DMS114 treated with DMSO at 0.1 percent for 48 hours (cell line): ENCODE data around the gene METTL16.

ENCODE experiments used
- DNase-seq: peaks from one replicate; lab custom pipeline; 2025; ENCODE audit not compliant: unreplicated experiment; lab: John Stamatoyannopoulos, UW

The METTL16 gene

GRCh38 chr17:2397247-2398171 is 114.2 kb downstream of the METTL16 start:
- DNase-seq = no peak

DNA sequence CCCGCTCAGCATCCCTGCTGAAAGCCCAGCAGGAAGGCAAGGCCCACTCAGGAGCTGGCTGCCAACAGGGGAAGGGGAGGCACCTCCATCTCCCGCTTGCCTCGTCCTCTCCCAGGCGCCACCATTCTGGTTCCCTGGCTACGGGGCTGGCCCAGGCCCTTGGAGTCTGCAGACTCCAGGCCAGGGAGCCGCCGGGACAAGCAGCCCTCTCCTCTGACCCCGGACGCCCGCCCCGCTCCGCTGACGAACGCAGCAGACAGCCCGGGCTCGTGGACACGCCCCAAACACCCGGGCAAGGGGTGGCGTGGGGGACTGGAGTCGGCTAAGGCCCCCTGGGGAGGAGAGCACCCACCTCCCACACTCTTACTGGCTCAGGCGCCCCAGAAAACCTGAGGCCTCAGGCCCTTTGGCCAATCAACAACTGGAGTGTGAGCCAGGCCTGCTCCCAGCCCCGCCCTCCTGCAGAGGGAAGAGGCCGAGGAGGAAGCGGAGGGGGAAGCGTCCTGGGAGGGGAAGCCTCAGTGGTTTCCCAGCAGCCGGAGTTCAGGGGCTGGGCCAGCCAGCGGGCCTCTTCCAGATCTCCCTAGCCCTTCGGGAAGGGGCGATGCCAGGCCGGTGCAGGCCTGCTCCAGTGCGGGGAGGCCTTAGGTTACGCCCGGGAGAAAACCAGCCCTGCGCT is 115.0 kb downstream of the METTL16 start:
- DNase-seq = peak; percentile 27

DNA sequence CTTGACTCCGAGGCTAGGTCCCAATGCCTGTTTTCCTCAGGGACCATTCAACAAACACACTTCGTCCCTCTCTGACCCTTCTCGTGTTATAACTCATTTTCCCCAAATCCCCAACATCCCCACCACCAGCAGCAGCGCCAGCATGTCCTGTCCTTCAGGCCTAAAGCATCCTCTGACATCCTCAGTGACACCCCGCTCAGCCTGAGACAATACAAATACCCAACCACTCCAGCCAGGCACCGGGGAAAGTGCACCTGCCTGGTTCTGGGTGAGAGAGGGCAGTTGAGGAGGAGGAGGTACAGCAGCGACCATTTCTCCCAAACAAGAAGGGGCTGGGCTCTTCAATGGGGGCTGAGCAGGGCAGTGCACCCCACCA is 115.5 kb downstream of the METTL16 start:
- no peak for DNase-seq

GRCh38 chr17:2395258-2396181 is 116.2 kb downstream of the METTL16 start:
- DNase-seq = no peak

DNA sequence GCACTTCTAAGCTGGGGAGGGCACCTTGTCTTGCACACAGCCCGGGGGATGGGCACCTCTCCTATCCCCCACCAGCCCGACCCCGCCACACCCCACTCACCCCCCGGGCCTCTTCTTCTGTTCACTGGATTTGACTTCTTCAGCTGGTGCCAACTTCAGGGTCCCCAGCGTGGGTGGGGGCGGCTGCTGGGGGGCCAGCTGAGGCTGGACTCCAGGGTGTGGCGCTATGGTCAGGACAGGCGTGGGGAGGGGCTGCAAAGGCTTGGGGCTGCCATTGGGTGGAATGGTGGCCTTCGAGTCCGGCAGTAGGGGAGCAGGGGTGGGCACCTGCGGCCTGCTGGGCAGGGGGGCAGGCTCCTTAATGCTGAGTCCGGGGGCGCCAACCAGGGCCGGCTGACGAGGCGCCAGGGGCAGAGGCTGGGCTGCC is 116.9 kb downstream of the METTL16 start:
- DNase-seq = no peak

GRCh38 chr17:2393954-2394749 is 117.5 kb downstream of the METTL16 start:
- DNase-seq = no peak

DNA sequence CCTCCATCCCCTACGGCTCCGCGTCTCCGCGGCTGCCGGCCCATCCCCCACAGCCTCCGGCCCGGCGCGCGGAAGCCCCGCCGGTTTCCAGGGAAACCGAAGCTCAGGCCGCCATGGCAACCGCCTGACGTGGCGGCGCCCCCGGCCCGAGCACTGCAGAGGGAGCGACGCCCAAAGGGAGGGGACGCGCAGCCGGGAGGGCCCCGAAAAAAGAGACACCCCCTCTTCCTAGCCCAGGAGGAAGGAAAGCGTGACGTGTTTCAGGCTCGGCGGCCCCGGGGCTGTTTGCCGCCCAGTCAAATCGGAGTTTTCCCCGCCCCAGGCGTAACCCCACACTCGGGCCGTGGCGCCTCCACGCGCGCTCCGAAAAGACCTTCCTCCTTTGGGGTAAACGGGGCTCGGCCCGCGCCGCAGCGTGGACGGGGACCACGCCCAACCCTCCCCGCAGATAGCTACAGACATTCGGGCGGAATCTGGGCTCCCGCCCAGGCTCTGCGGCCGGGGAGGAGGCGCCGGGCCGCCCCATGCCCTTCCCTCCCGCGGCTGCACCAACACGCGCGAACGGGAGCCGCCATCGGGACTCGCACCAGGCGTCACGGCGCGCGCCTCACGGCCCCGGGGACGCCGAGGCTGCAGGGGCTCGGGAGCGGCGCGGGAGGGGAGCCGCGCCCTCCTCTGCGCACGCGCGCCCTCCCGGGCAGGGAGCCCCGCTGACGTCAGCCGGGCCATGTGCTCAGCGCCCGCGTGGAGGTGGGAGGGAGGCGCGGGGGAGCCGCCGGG is 118.3 kb downstream of the METTL16 start:
- DNase-seq = peak; percentile 66

DNA sequence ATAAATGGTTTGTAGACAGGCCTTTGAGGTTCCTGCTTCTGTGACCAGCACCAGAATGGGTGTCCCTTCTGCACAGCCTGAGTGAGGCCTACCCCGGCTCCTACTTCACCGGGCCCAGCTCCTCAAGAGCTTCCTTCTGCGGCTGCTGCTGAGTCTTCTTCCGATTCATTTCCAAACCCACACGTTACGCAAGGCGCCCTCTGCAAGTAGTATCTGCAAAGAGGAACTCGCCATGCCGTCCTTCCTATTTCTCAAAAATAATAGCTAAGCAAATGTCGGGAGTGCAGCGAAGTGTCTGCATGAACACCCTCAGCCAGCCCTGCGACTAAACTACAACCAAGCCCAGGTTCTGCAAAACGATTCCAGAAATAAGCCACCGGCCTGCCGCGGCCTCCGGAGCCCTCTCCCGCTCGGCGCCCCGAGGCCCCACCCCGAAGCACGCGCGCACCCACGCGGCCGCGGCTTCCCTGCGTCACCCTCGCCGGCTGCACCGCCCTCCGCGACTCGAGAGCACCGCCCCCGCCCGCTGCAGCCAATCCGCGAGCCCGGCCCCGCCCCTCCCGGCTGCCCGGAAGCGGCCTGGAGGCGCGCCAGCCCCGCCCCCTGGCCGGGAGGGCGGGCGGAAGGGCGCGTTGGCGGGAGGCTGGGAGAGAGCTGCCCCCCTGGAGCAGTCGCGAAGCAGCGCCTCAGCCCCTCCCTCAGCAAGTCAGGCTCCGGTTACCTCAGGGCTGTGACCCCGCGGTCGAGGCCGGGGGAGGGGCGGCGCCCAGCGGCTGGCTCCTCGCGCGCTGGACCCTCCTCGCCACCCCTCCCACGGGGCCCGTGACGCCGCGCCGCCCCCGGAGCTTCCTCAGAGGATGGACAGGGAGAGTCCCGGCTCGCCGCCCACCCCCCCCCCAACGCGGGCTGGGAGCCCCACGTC is 119.2 kb downstream of the METTL16 start:
- peak; percentile 76 for DNase-seq

GRCh38 chr17:2391597-2392251 is 120.0 kb downstream of the METTL16 start:
- DNase-seq = no peak

DNA sequence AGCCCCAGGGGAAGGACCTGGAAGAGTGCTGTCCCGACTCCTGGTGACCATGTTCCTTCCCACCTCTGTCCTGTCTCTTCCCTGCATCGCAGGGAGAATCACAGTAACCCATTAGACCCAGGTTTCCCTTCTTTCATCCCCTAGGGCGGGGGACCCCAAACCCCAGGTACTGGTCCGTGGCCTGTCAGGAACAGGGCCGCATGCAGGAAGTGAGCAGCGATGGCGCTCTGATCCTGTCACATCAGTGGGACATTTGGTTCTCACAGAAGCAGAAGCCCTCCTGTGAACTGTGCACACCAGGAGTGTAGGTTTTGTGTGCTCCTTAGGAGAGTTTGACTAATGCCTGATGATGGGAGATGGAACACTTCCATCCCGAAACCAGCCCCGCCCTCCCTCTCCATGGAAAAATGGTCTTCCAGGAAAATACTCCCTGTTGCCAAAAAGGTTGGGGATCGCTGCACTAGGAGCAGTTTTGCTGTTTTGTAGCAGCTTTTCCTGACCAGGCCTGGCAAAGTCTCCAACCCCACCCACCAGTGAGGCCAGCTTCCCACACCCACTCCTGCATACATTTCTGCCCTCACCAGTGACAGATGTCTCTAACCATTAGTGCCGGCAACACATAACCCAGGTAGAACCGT is 121.4 kb downstream of the METTL16 start:
- DNase-seq = no peak

- no peak for DNase-seq
Observed at GRCh38 chr17:2388683-2389055, 123.0 kb downstream of the METTL16 start.

- no peak for DNase-seq
Observed at GRCh38 chr17:2388020-2388682, 123.5 kb downstream of the METTL16 start.

DNA sequence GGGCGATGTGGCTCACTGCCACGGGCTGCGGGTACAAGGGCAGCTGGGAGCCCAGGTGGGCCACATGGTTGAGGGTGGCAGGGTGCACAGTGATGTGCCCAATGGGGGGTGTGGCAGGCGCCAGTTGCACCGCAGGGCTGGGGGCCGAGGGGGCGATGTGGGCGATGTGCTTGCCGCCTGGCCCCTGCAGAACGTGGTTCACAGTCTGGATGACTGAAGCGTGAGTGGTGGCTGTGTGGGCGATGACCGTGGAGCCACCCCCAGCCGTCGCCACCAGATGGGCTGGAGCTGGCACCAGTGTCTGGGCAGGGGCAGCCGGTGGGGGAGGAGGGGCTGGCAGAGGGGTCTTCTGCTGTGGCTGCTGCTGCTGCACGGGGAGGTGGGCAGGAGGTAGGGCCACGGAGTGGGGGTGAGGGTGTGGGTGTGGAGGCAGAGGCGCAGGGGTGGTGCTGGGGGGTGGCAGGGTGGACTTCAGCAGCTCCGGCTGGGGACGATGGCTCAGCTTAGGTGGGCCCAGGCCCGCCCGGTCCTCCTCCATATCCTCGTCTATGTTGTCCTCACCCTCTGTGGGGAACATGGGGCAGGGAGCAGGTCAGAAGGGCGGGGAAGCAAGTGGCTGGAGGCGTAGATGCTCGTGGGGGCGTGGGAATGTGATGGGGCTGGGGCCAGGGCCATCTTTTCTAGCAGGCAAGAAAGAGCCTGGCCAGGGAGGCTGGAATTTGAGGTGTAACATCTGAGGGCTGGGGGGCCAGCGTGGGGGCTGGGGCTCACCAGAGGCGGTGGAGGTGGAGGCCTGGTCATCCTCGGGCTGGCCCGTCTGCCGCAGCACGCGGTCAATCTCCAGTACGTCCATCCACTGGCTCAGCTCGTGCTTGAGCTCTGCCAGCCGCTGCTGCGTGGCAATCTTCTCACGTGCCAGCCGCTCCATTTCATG is 124.3 kb downstream of the METTL16 start:
- DNase-seq = no peak

DNA sequence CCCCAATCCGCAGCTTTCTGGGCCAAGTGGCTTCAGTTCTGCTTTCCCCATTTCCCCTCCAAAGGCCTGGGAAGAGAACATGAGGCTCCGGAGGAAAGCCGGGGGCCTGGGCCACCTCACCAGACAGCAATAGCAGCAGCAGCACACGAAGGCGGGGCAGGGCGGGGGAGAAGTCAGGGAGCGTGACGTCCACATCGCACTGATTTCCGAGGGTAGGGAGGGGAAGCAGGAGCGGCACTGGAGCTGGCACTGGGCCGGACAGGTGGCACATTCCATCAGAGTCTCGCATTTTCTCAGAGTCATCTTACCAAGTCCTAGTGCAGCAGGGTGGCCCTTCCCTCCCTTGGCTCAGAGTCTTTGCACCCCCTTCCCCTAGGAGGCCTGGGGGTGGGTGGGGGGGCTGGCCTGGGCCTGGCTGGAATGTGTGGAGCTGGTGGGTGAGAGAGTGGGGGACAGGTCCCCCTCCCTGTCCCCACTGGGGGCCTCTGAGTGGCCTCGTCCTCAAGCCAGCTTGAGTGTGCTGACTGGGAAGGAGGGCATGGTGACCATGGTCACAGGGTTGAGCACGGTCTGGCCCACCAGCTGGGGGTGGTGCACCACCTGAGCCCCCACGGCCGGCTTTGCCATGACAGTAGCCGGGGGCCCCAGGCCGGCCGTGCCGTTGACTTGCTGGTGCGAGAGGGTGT is 125.1 kb downstream of the METTL16 start:
- no peak for DNase-seq
